ENCODE data around the gene REELD1. TPM values are rescaled to one million over a fixed set of nuclear protein-coding genes. Genes with fewer than 3 reads are reported as not detected.
A peak's percentile ranks its signal among the peaks of the same experiment; 100 is the strongest.

Gene REELD1
- total RNA-seq = not detected
- polyA plus RNA-seq = not detected

DNA sequence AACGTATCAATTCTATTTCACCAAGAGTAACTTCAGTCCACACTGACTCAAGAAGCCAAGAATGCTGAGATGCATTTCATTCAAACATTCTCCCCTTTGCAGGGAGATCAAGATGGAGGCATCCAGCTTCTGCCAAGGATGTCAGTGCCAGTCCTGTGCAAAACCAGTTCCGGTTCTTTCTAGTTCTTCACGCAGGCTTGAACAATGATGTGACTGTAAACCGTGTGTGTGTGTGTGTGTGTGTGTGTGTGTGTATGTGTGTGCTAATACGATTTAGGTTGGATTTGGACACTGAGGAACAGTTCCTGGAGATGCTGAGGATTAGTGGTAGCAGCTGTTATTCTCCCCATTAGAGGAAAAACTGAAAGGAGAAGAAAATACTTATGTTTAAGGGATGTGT, at the start of gene REELD1:
TSS of gene REELD1 (plus strand) at position 301 of the 400 bp plus-strand sequence. CDS start 2,415 bp downstream, outside the sequence.
- DNase-seq = no peak
- no peaks in the 10 kb centered on the region for H3K9me3 ChIP-seq (ENCODE audit: control insufficient read depth in 2 of 2, low read length in 2 of 2)
- H3K27ac ChIP-seq (ENCODE audit: insufficient read depth, low read length, poor library complexity, severe bottlenecking) = no peak within 1 kb of the TSS
- H3K27me3 ChIP-seq (ENCODE audit: control insufficient read depth, insufficient read depth, low read length) = no peaks in the 10 kb centered on the region
- Mint-ChIP-seq H3K36me3 (no peaks in the 10 kb centered on the region), H3K9me3 (no peaks in the 10 kb centered on the region), H3K4me1 (peaks cover 0 to 2% (median 0%) of the 10 kb centered on the region in 4 donors), H3K27me3 (peaks cover 4% of the 10 kb centered on the region), H3K4me3 (no peak within 1 kb of the TSS), H3K27ac (no peak within 1 kb of the TSS)
- H3K4me1 ChIP-seq (ENCODE audit: control insufficient read depth, insufficient read depth, low read length, poor library complexity, severe bottlenecking) = no peaks in the 10 kb centered on the region
- no peaks in the 10 kb centered on the region for H3K36me3 ChIP-seq (ENCODE audit: control insufficient read depth, insufficient read depth, low read length)
- H3K4me3 ChIP-seq (ENCODE audit: low read depth, low read length) = no peak within 1 kb of the TSS
- no peak for ATAC-seq (ENCODE audit: low read depth in 2 of 2)

DNA sequence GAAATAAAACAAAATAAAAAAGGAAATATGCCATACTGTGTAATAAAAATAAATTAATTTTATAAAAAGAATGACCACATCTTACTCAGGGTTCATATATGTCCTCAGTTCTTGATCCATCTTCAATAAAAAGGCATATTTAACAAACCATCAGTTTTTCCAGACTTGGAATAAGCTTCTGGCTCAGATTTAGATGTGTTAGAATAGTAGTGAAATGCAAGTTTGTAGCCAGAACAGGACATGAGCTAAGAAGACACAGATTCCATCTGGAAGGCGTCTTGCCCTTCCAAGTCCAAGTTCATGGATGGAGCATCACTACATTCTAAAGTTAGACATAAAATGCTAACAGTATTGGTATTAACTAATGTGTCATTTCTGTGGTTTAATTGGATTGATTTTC, 49.1 kb upstream of the REELD1 start:
- no peak overlapping the region for H3K27ac Mint-ChIP-seq

DNA sequence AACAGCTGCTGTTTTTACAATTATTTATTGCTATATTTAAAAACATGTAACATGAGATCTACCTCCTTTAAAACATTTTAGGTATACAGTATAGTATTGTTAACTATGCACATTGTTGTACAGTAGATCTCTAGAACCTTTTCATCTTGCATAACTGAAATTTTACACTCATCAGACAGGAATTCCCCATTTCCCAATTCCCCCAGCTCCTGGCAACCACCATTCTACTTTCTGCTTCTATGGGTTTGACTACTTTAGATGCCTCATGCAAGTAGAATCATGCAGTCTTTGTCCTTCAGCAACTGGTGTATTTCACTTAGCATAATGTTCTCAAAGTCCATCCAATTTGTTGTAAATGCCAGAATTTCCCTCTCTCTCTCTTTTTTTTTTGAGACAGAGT, 48.5 kb upstream of the REELD1 start:
- Mint-ChIP-seq H3K9me3 (peaks cover 0 to 9% (median 3%) of the 10 kb centered on the region in 7 donors), H3K36me3 (no peaks in the 10 kb centered on the region), H3K4me1 (no peaks in the 10 kb centered on the region), H3K27ac (no peak overlapping the region), H3K4me3 (no peak overlapping the region), H3K27me3 (peaks cover 11% of the 10 kb centered on the region)
- Histone ChIP-seq H3K4me1 (ENCODE audit: control insufficient read depth, insufficient read depth, low read length, poor library complexity, severe bottlenecking) (no peaks in the 10 kb centered on the region), H3K4me3 (ENCODE audit: low read depth, low read length) (no peak overlapping the region), H3K27ac (ENCODE audit: insufficient read depth, low read length, poor library complexity, severe bottlenecking) (no peak overlapping the region), H3K9me3 (ENCODE audit: control insufficient read depth in 2 of 2, low read length in 2 of 2) (peaks cover 6 to 9% of the 10 kb centered on the region in 2 experiments), H3K36me3 (ENCODE audit: control insufficient read depth, insufficient read depth, low read length) (no peaks in the 10 kb centered on the region), H3K27me3 (ENCODE audit: control insufficient read depth, insufficient read depth, low read length) (peaks cover 4% of the 10 kb centered on the region)
- DNase-seq = no peak
- ATAC-seq (ENCODE audit: low read depth in 2 of 2) = no peak

More for the DNA sequence above, 49.1 kb upstream of the REELD1 start:
- Mint-ChIP-seq H3K4me3 (no peak overlapping the region), H3K4me1 (no peaks in the 10 kb centered on the region), H3K9me3 (peaks cover 0 to 9% (median 4%) of the 10 kb centered on the region in 7 donors), H3K36me3 (no peaks in the 10 kb centered on the region), H3K27me3 (peaks cover 11% of the 10 kb centered on the region)
- peaks cover 6 to 9% of the 10 kb centered on the region in 2 experiments for H3K9me3 ChIP-seq (ENCODE audit: control insufficient read depth in 2 of 2, low read length in 2 of 2)
- H3K27me3 ChIP-seq (ENCODE audit: control insufficient read depth, insufficient read depth, low read length) = peaks cover 4% of the 10 kb centered on the region
- H3K36me3 ChIP-seq (ENCODE audit: control insufficient read depth, insufficient read depth, low read length) = no peaks in the 10 kb centered on the region
- no peaks in the 10 kb centered on the region for H3K4me1 ChIP-seq (ENCODE audit: control insufficient read depth, insufficient read depth, low read length, poor library complexity, severe bottlenecking)
- ATAC-seq (ENCODE audit: low read depth in 2 of 2) (no peak), DNase-seq (no peak)
- H3K4me3 ChIP-seq (ENCODE audit: low read depth, low read length) = no peak overlapping the region
- no peak overlapping the region for H3K27ac ChIP-seq (ENCODE audit: insufficient read depth, low read length, poor library complexity, severe bottlenecking)

DNA sequence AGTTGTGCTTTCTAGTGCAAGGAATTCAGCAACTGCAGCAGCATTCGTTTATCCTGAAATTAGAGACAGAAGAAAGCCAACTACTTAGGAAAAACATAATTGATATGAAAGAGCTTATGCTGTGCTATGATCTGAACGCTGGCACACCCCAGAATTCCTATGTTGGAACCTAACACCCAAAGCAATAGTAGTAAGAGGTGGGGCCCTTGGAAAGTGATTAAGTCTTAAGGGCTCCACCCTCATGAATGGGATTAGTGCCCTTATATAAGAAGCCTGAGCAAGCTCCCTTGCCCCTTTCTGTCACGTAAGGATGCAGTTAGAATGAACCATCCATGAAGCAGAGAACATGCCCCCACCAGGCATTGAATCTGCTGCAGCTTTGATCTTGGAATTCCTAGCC, 44.2 kb upstream of the REELD1 start:
- no peak for ATAC-seq (ENCODE audit: low read depth in 2 of 2)
- Histone ChIP-seq H3K36me3 (ENCODE audit: control insufficient read depth, insufficient read depth, low read length) (no peaks in the 10 kb centered on the region), H3K27ac (ENCODE audit: insufficient read depth, low read length, poor library complexity, severe bottlenecking) (no peak overlapping the region), H3K27me3 (ENCODE audit: control insufficient read depth, insufficient read depth, low read length) (peaks cover 2% of the 10 kb centered on the region), H3K4me3 (ENCODE audit: low read depth, low read length) (no peak overlapping the region), H3K9me3 (ENCODE audit: control insufficient read depth in 2 of 2, low read length in 2 of 2) (no peaks in the 10 kb centered on the region), H3K4me1 (ENCODE audit: control insufficient read depth, insufficient read depth, low read length, poor library complexity, severe bottlenecking) (no peaks in the 10 kb centered on the region)
- H3K9me3 Mint-ChIP-seq = peaks cover 0 to 4% (median 0%) of the 10 kb centered on the region in 7 donors
- H3K27ac Mint-ChIP-seq = no peak overlapping the region
- DNase-seq = no peak
- peaks cover 15% of the 10 kb centered on the region for H3K27me3 Mint-ChIP-seq
- no peaks in the 10 kb centered on the region for H3K36me3 Mint-ChIP-seq
- H3K4me3 Mint-ChIP-seq = no peak overlapping the region
- H3K4me1 Mint-ChIP-seq = peaks cover 0 to 8% (median 2%) of the 10 kb centered on the region in 4 donors

DNA sequence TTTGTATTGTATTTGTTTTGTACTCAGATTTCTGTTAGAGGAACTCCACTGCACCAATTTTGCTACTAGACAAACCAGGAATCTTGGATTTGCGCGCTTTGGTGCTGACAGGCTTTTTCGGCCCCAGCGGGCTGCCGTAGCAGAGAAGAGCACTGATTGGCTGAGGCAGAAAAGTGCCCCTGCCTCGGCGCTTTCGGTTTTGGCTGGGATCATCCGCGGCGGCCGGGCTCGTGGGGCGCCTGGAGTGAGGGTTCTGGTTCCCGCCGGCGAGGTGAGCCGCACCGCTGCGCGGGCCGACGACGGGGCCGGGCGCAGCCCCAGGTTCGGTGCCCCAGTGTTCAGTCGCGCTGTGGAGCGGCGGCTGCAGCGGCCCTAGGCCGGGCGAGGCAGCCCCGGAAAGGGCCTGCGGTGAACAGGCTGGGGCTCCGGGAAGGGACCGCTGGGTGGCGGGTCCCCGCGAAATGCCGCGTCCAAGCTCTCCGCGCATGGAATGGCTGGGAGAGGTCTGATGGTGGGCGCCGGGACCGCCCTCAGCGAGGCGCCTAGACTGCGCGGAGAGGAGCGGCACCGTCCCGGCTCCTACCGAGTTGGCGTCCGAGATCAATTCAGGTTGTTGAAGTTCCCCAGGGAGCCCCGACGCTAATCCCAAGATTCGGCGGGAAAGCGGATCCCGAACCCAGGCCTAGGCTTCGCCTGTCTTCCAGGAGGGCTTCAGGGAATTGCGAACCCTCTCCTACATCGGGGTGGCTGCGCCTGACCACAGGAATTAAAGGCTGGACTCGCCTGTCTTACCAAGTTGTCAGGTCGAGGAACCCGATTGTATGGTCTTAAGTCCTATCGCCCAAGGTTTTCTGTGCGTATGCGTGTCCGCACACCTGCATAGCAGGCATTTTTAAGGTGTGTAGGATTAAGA, 38.5 kb upstream of the REELD1 start, which contains the start of gene LSM6:
TSS of gene LSM6 (plus strand) at position 178 of the 913 bp plus-strand sequence. CDS start 7,204 bp downstream, outside the sequence.
- Histone ChIP-seq H3K27me3 (ENCODE audit: control insufficient read depth, insufficient read depth, low read length) (no peaks in the 10 kb centered on the region), H3K36me3 (ENCODE audit: control insufficient read depth, insufficient read depth, low read length) (no peaks in the 10 kb centered on the region), H3K9me3 (ENCODE audit: control insufficient read depth in 2 of 2, low read length in 2 of 2) (no peaks in the 10 kb centered on the region), H3K4me3 (ENCODE audit: low read depth, low read length) (peak within 1 kb of the TSS; percentile 92), H3K4me1 (ENCODE audit: control insufficient read depth, insufficient read depth, low read length, poor library complexity, severe bottlenecking) (peaks cover 34% of the 10 kb centered on the region), H3K27ac (ENCODE audit: insufficient read depth, low read length, poor library complexity, severe bottlenecking) (peak within 1 kb of the TSS; percentile 63)
- peak within 1 kb of the TSS; percentile 90 to 97 (median 96) for H3K27ac Mint-ChIP-seq
- H3K4me3 Mint-ChIP-seq = peak within 1 kb of the TSS; percentile 90 to 93 (median 91)
- peaks cover 4% of the 10 kb centered on the region for H3K27me3 Mint-ChIP-seq
- no peaks in the 10 kb centered on the region for H3K36me3 Mint-ChIP-seq
- peak; percentile 89 to 91 for ATAC-seq (ENCODE audit: low read depth in 2 of 2)
- peaks cover 29 to 52% (median 43%) of the 10 kb centered on the region in 4 donors for H3K4me1 Mint-ChIP-seq
- DNase-seq = peak; percentile 71 to 85 (median 82)
- H3K9me3 Mint-ChIP-seq = no peaks in the 10 kb centered on the region

DNA sequence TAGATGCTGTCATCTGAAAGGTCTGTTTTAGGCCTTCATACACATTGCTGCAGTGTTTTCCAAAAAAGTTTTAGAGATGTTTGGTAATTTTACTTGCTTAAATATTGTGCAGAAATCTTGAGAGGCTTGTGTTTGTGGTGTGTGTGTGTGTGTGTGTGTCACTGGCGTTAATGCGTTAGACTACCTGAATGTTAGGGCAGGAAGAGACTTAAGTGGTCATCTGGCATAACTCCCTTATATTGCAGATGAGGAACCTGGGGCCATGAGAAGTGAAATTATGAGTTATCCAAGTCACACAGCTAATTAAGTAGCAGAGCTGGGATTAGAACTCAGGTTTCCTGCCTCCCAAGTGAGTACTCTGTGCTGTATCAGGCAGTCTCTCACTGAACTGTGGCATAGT, 37.4 kb upstream of the REELD1 start:
- H3K4me1 ChIP-seq (ENCODE audit: control insufficient read depth, insufficient read depth, low read length, poor library complexity, severe bottlenecking) = peaks cover 35% of the 10 kb centered on the region

DNA sequence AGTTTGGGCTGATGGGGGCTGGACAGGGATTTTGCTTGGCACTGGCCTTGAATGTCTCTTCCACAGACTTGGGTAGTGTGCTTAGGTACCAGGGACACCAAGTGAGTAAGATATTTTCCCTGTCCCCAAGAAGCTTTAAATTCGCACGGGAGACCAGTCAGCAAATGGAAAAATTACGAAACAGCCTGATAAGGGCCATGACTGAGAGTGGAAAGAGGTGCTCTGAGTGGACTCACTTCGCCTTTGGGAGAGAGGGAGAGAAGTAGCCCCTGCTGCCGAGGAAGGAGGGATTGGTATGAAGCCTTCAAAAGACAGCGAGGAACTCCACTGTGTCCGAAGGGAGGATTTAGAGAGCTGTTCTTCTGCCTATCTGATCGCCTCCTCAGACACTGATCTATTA, 36.2 kb upstream of the REELD1 start:
- Mint-ChIP-seq H3K36me3 (peaks cover 1% of the 10 kb centered on the region), H3K4me1 (peaks cover 47 to 71% (median 60%) of the 10 kb centered on the region in 4 donors), H3K27ac (peak overlapping the region in 2 of 3 donors; percentile 63 to 97), H3K27me3 (no peaks in the 10 kb centered on the region), H3K9me3 (no peaks in the 10 kb centered on the region), H3K4me3 (peak overlapping the region; percentile 50 to 69 (median 68))
- H3K36me3 ChIP-seq (ENCODE audit: control insufficient read depth, insufficient read depth, low read length) = peaks cover 6% of the 10 kb centered on the region
- DNase-seq (no peak), ATAC-seq (ENCODE audit: low read depth in 2 of 2) (no peak)
- peak overlapping the region; percentile 18 for H3K4me3 ChIP-seq (ENCODE audit: low read depth, low read length)
- no peaks in the 10 kb centered on the region for H3K27me3 ChIP-seq (ENCODE audit: control insufficient read depth, insufficient read depth, low read length)
- peaks cover 35% of the 10 kb centered on the region for H3K4me1 ChIP-seq (ENCODE audit: control insufficient read depth, insufficient read depth, low read length, poor library complexity, severe bottlenecking)
- H3K9me3 ChIP-seq (ENCODE audit: control insufficient read depth in 2 of 2, low read length in 2 of 2) = no peaks in the 10 kb centered on the region
- H3K27ac ChIP-seq (ENCODE audit: insufficient read depth, low read length, poor library complexity, severe bottlenecking) = no peak overlapping the region

More for the DNA sequence above, 37.4 kb upstream of the REELD1 start:
- no peaks in the 10 kb centered on the region for H3K36me3 Mint-ChIP-seq
- H3K27me3 ChIP-seq (ENCODE audit: control insufficient read depth, insufficient read depth, low read length) = no peaks in the 10 kb centered on the region
- H3K27ac Mint-ChIP-seq = peak overlapping the region; percentile 86 to 97 (median 88)
- H3K9me3 ChIP-seq (ENCODE audit: control insufficient read depth in 2 of 2, low read length in 2 of 2) = no peaks in the 10 kb centered on the region
- peaks cover 4% of the 10 kb centered on the region for H3K27me3 Mint-ChIP-seq
- DNase-seq = no peak
- ATAC-seq (ENCODE audit: low read depth in 2 of 2) = no peak
- no peaks in the 10 kb centered on the region for H3K9me3 Mint-ChIP-seq
- peaks cover 37 to 60% (median 52%) of the 10 kb centered on the region in 4 donors for H3K4me1 Mint-ChIP-seq
- peak overlapping the region; percentile 90 to 93 (median 91) for H3K4me3 Mint-ChIP-seq
- no peak overlapping the region for H3K27ac ChIP-seq (ENCODE audit: insufficient read depth, low read length, poor library complexity, severe bottlenecking)
- no peaks in the 10 kb centered on the region for H3K36me3 ChIP-seq (ENCODE audit: control insufficient read depth, insufficient read depth, low read length)
- H3K4me3 ChIP-seq (ENCODE audit: low read depth, low read length) = peak overlapping the region; percentile 92

All from CD4-positive, CD25-positive, alpha-beta regulatory T cell (primary cell).